Omental fat pad (tissue), 4 donors: ENCODE results near the gene PITX3. TPM values are rescaled to one million over a fixed set of nuclear protein-coding genes. Genes with fewer than 3 reads are reported as not detected.

Experiments
- ATAC-seq: fragments of 150-250 bp; one replicate; pipeline ENCODE4 v1.9.1; 2016; ENCODE audit warnings: mild to moderate bottlenecking, moderate library complexity; ENCODE audit not compliant: low FRiP score
- DNase-seq: peaks from one replicate; pipeline ENCODE4 v3.0.0-alpha.2; 2019; ENCODE audit warnings: low spot score
- total RNA-seq, 4 donors: library from RNA; depleted of rRNA; stranded (reverse); fragments of >200 nt; gene quantifications; one replicate each; pipeline ENCODE4 v1.1.0, GENCODE V29; 2016
- TF ChIP-seq, protein P1 (sequence below), 3 donors: fragments of 450-650 bp; IDR thresholded peaks; one replicate each; pipeline ENCODE4 v1.5.1; 2016 to 2017; ENCODE audit warnings: antibody characterized with exemption in 3 of 3, mild to moderate bottlenecking in 3 of 3, moderate library complexity in 2 of 3

PITX3 gene
- total RNA-seq, 4 donors from 2014 or later = 0.36 to 0.37 TPM; not detected in 2

DNA sequence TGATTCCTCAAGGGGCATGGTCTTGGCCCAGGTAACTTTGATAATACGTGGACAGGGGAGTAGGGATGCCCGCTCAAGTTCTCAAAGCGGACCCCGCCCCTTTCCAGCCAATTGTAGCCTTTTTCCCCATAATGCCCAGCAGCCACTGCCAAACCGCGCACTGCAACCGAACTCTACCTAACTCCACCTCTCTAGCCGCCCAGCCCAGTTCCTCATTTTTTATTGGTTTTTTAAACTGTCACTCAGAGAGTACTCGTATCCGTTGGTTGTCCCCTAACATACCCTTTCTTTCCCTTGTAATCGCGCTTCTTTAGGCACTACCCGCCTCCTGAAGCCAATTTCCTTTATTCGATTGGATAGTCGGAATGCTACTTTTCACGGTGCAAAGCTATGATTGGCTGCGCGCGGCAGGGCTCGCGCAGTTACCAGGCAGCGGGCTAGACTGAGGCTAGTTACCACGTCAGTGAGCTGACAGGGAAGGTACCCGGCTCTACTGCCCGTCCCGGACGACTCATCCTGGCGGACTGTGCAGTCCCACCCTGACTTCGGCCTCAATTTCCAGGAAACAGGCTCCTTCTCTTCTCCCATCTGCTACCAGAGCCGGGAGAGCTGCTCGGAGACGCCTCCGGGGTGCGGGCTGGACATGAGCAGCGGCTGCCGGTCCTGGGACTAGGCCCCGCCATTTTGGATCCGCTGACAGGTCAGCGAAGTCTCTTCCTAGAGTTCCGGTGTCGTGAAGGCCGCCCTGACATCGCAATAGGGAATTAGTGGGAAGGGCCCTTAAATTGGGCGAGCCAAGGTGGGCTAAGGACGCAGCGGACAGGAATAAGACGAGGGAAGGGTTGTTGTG is 4.0 kb upstream of the PITX3 start, which contains the start of gene GBF1:
TSS of gene GBF1 (plus strand) at position 451 of the 850 bp plus-strand sequence. CDS start 13,407 bp downstream, outside the sequence.
- DNase-seq (peak; percentile 82), ATAC-seq (peak; percentile 93)
- TF ChIP-seq, protein P1, sequence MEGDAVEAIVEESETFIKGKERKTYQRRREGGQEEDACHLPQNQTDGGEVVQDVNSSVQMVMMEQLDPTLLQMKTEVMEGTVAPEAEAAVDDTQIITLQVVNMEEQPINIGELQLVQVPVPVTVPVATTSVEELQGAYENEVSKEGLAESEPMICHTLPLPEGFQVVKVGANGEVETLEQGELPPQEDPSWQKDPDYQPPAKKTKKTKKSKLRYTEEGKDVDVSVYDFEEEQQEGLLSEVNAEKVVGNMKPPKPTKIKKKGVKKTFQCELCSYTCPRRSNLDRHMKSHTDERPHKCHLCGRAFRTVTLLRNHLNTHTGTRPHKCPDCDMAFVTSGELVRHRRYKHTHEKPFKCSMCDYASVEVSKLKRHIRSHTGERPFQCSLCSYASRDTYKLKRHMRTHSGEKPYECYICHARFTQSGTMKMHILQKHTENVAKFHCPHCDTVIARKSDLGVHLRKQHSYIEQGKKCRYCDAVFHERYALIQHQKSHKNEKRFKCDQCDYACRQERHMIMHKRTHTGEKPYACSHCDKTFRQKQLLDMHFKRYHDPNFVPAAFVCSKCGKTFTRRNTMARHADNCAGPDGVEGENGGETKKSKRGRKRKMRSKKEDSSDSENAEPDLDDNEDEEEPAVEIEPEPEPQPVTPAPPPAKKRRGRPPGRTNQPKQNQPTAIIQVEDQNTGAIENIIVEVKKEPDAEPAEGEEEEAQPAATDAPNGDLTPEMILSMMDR (IDR thresholded peaks at IDR 0.05) = no peak

DNA sequence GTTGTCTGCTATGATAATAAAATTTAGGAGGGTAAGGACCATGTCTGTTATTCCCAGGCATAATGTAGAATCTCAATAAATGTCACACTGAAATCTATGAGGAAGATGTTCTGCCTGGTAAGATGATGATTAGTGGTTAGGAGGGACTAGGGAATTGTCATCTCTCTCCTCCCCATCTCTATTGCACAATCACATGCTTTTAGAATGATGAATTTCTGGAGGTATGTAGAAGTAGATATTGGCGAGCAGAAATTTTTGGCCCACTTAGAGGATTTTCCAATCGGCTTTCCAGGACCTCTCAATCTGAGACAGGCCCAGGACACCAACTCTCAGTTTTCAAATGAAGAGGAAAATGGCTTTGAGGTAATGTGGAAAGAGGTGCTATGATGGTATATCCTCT is 2.0 kb upstream of the PITX3 start:
- DNase-seq = no peak
- ATAC-seq = no peak
- TF ChIP-seq, protein P1 (IDR thresholded peaks at IDR 0.05) = no peak

DNA sequence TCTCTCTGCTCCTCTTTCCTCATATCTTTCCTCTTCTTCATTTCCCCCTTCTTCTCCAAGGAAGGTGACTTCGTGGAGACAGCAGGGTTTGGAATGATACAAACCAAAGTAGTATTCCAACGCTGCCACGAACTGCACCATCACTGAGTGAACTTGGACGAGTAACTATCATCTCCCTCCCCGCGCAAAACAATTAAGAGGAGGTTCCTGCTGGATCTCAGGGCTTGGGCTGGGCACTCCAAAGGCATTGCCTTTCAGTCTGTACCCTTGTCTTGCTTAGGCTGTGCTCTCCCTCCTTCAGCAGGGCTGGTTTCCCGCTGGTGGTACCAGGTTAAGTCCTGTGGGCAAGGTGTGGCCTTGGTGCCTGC is 790 bp upstream of the PITX3 start:
- TF ChIP-seq, protein P1 (IDR thresholded peaks at IDR 0.05) = no peak
- ATAC-seq (no peak), DNase-seq (no peak)

DNA sequence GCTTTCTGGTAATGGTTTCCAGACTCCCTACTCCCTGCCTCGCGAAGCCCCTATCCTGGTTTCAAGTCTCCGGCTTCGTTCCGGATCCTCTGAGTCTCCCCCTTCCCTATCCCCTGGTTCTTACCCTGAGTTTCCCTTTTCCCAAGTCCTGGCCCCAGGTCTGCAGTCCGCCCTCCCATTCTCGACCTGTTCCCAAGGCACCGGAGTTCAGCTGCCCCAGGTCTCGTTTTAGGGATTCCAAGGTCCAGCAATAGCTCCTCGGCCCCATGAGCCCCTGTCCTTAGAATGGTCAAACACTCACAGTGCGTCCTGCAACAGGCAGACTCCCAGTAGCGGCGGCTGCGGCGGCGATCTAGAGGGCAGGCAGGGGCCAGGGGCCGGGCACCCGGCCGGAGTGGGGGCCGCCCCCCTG is 274 bp downstream of the PITX3 start:
- TF ChIP-seq, protein P1 (IDR thresholded peaks at IDR 0.05) = no peak
- DNase-seq = no peak
- peak; percentile 4 for ATAC-seq

DNA sequence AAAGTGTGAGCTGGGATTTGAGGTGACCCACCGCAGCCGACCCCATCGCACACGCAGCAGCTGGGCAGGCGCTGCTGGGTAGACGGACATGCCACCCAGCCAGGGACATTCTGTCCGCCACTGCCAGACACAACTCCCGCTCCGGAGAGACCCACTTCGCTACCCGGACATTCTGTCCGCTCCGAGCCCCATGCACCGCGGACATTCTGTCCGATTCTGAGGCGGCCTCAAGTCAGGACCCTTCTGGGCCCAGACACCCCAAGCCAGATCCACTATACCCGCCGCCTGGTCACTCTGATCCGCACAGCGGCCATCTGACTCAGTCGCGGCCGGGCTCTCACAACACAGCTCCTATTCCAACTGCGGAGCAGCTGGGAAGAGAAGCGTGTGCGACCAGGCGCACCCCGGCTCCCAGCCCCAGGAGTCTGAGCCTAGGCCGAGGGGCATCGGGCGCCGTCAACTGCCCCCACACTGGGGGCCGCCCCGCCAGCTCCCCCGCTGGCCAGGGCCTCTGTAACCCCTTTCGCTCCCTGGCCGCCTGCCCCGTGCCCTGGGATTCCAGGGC is 763 bp downstream of the PITX3 start:
- no peak for DNase-seq
- no peak for ATAC-seq
- TF ChIP-seq, protein P1 (IDR thresholded peaks at IDR 0.05) = no peak

DNA sequence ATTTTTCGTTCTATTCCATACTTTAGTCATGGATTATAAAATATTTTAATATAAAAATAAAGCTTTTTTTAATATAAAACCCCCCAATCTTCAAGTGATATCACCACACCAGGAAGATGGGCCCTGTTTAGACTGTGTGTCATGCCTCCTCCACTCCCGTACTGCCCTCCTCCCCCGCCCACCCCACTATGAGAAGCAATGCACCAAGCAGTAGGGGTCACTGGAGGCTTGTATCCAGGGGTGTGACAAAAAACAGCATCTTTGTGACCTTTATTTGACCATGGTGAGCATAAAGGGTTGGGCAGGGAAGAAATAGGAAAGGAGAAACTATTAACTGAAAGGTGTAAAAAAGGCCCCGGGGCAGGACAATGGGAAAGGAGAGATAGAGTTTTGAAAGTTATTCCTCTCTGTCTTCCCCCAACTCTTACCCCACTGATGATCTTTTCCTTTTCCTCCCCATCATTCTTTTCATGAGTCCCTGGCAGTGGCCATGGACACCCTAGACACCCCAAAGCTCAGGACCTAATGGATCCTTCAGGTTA is 3.5 kb downstream of the PITX3 start:
- ATAC-seq (no peak), DNase-seq (no peak)
- TF ChIP-seq, protein P1 (IDR thresholded peaks at IDR 0.05) = no peak
